K562 (cell line): ENCODE data around the gene ANKRD27. TPM values are rescaled to one million over a fixed set of nuclear protein-coding genes. Genes with fewer than 3 reads are reported as not detected.

Experiments
- E2F4 ChIP-seq: sonication (generic); formaldehyde crosslinking; IDR thresholded peaks from 2 replicates; pipeline ENCODE4 v1.8.0; 2022; ENCODE audit warnings: mild to moderate bottlenecking, low read depth, missing genetic modification reagents
- EWSR1 ChIP-seq: fragments of 450-650 bp; IDR thresholded peaks from 2 replicates; pipeline ENCODE4 v1.6.1; 2018; ENCODE audit warnings: borderline replicate concordance, mild to moderate bottlenecking, low read depth, moderate library complexity; ENCODE audit not compliant: partially characterized antibody
- LEF1 ChIP-seq: fragments of 450-650 bp; IDR thresholded peaks from 2 replicates; pipeline ENCODE4 v1.6.1; 2016; ENCODE audit warnings: mild to moderate bottlenecking
- MAZ ChIP-seq, 2 experiments: fragments of 450-650 bp in 1 of 2; sonication (generic) in 1 of 2; formaldehyde crosslinking; IDR thresholded peaks in 1 of 2; conservative IDR thresholded peaks in 1 of 2; 2 replicates each; pipeline versions ENCODE4 v1.4.0 to v1.5.0; 2020; ENCODE audit warnings: mild to moderate bottlenecking in 1 of 2, missing genetic modification reagents in 1 of 2
- NCOR1 ChIP-seq: fragments of 450-650 bp; IDR thresholded peaks from 2 replicates; pipeline ENCODE4 v1.6.1; 2016; ENCODE audit warnings: mild to moderate bottlenecking, moderate library complexity
- SAP30 ChIP-seq: fragments of 200-600 bp; sonication (generic); IDR thresholded peaks from 2 replicates; pipeline ENCODE4 v1.6.1; 2012; ENCODE audit warnings: borderline replicate concordance, low read depth, mild to moderate bottlenecking, moderate library complexity, low read length, control low read depth, inconsistent platforms; ENCODE audit not compliant: insufficient read depth, poor library complexity, severe bottlenecking
- U2AF1 ChIP-seq: fragments of 200-400 bp; formaldehyde crosslinking; optimal IDR thresholded peaks from 2 replicates; pipeline ENCODE3; 2017; ENCODE audit warnings: mild to moderate bottlenecking, low read depth, low read length, moderate library complexity
- ZKSCAN8 ChIP-seq: fragments of 200-800 bp; sonication (Bioruptor generic); IDR thresholded peaks from 2 replicates; pipeline ENCODE4 v1.6.1; 2016; ENCODE audit warnings: missing genetic modification characterization, missing compliant biosample characterization
- ZNF143 ChIP-seq: sonication (generic); formaldehyde crosslinking; IDR thresholded peaks from 2 replicates; pipeline ENCODE4 v1.9.0; 2022; ENCODE audit warnings: mild to moderate bottlenecking, missing genetic modification reagents
- ZNF449 ChIP-seq: fragments of 250-450 bp; sonication (Bioruptor Pico); IDR thresholded peaks from 2 replicates; pipeline ENCODE4 v1.8.0; 2022; ENCODE audit warnings: moderate library complexity, mild to moderate bottlenecking, inconsistent platforms
- polyA plus RNA-seq, 8 experiments: library from polyadenylated mRNA; depleted of rRNA in 4 of 8; stranded (reverse) in 5 of 8; unstranded in 3 of 8; fragments of >200 nt; fragmentation: Nextera tagmentation in 2 of 8; fragmentation: Illumina TruSeq in 1 of 8; extraction: Ambion mirVana in 2 of 8; extraction: Trizol in 1 of 8; gene quantifications; 2 replicates each; pipeline versions ENCODE4 v1.2.1 to v1.2.3, GENCODE V29; 2011 to 2014; ENCODE audit warnings: inconsistent platforms in 1 of 8, missing spikeins in 1 of 8
- total RNA-seq, 7 experiments: library from RNA; depleted of rRNA in 6 of 7; stranded (reverse); fragments of >200 nt in 6 of 7; fragmentation: Illumina TruSeq in 2 of 7; extraction: Trizol in 2 of 7; gene quantifications; 2 replicates each; pipeline versions ENCODE4 v1.2.1 to v1.2.3, GENCODE V29; 2011 to 2021; ENCODE audit warnings: low replicate concordance in 1 of 7
- TF ChIP-seq, protein P1 (sequence below): sonication (generic); formaldehyde crosslinking; IDR thresholded peaks from 2 replicates; pipeline ENCODE4 v1.8.0; 2022; ENCODE audit warnings: mild to moderate bottlenecking, missing genetic modification reagents
- TF ChIP-seq, protein P2 (sequence below): fragments of 450-650 bp; conservative IDR thresholded peaks from 2 replicates; pipeline ENCODE4 v1.6.1; 2016; ENCODE audit warnings: missing genetic modification characterization, low read depth, mild to moderate bottlenecking, missing compliant biosample characterization, moderate library complexity
- TF ChIP-seq, protein P3 (sequence below): conservative IDR thresholded peaks from 2 replicates; pipeline ENCODE4 v1.6.1; 2011; ENCODE audit warnings: low read depth, mild to moderate bottlenecking, low read length; ENCODE audit not compliant: control insufficient read depth

ANKRD27 gene
- total and polyA plus RNA-seq, 9 of the 15 experiments (the other 6 are each of a cell fraction or from before 2014, with no cell fraction given): 5.3 to 71.3 (median 54.2) TPM

DNA sequence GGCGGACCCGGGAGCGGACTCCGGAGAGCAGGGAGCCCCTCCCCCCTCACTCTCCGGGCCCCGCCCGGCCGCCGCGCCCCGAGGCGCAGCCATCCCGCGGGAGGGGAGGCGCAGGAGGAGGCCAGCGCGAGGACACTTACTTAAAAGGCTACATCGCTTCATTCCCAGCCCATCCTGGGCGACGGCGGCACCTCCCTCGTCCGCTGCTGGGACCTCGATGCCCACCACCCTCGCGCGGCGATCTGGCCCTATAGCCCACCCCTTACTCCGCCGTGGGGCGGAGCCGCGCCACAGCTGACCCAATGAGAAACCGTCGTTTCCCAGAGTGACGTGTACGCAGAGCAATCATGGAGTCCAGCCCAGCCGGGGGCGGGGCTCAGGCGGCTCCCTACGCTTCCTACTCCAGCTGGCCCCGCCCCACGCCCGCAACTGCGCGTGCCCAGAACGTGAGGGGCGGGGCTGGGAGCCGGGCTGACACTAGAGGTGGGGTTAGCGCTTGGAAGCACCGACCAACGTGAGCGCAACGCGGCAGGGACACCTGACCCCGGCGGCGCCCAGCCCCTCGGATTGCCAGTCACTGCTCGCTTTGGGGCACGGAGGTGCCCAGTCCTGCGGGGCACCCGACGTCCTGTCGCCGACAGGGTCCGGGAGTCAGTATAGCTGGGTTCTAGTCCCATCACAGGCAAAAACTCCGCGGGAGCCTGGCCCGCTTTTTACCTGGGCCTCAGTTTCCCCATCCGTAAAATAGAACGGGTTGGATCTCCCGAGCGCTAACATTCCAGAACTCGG, at the start of gene ANKRD27 (continued):
- TF ChIP-seq U2AF1: no peak
- no peak for TF ChIP-seq LEF1
- no peak for TF ChIP-seq ZKSCAN8 (CRISPR knock-in tag)
- TF ChIP-seq, protein P1, sequence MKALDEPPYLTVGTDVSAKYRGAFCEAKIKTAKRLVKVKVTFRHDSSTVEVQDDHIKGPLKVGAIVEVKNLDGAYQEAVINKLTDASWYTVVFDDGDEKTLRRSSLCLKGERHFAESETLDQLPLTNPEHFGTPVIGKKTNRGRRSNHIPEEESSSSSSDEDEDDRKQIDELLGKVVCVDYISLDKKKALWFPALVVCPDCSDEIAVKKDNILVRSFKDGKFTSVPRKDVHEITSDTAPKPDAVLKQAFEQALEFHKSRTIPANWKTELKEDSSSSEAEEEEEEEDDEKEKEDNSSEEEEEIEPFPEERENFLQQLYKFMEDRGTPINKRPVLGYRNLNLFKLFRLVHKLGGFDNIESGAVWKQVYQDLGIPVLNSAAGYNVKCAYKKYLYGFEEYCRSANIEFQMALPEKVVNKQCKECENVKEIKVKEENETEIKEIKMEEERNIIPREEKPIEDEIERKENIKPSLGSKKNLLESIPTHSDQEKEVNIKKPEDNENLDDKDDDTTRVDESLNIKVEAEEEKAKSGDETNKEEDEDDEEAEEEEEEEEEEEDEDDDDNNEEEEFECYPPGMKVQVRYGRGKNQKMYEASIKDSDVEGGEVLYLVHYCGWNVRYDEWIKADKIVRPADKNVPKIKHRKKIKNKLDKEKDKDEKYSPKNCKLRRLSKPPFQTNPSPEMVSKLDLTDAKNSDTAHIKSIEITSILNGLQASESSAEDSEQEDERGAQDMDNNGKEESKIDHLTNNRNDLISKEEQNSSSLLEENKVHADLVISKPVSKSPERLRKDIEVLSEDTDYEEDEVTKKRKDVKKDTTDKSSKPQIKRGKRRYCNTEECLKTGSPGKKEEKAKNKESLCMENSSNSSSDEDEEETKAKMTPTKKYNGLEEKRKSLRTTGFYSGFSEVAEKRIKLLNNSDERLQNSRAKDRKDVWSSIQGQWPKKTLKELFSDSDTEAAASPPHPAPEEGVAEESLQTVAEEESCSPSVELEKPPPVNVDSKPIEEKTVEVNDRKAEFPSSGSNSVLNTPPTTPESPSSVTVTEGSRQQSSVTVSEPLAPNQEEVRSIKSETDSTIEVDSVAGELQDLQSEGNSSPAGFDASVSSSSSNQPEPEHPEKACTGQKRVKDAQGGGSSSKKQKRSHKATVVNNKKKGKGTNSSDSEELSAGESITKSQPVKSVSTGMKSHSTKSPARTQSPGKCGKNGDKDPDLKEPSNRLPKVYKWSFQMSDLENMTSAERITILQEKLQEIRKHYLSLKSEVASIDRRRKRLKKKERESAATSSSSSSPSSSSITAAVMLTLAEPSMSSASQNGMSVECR (CRISPR knock-in tag): peak; percentile 63; the same call in 1 of the 2 replicates
- no peak for TF ChIP-seq ZNF143 (CRISPR knock-in tag)
- TF ChIP-seq, protein P2, sequence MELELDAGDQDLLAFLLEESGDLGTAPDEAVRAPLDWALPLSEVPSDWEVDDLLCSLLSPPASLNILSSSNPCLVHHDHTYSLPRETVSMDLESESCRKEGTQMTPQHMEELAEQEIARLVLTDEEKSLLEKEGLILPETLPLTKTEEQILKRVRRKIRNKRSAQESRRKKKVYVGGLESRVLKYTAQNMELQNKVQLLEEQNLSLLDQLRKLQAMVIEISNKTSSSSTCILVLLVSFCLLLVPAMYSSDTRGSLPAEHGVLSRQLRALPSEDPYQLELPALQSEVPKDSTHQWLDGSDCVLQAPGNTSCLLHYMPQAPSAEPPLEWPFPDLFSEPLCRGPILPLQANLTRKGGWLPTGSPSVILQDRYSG: no peak
- peak; percentile 30 for TF ChIP-seq SAP30
- TF ChIP-seq, protein P3, sequence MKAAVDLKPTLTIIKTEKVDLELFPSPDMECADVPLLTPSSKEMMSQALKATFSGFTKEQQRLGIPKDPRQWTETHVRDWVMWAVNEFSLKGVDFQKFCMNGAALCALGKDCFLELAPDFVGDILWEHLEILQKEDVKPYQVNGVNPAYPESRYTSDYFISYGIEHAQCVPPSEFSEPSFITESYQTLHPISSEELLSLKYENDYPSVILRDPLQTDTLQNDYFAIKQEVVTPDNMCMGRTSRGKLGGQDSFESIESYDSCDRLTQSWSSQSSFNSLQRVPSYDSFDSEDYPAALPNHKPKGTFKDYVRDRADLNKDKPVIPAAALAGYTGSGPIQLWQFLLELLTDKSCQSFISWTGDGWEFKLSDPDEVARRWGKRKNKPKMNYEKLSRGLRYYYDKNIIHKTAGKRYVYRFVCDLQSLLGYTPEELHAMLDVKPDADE: peak; percentile 79; the same call in 1 of the 2 replicates
- no peak for TF ChIP-seq NCOR1
- peak; percentile 73 to 92 for TF ChIP-seq MAZ (CRISPR knock-in tag; conservative IDR thresholded peaks at IDR 0.05 in 1 of 2, IDR thresholded peaks at IDR 0.05 in 1 of 2)
- no peak for TF ChIP-seq E2F4 (CRISPR knock-in tag)
- no peak for TF ChIP-seq EWSR1
- no peak for TF ChIP-seq ZNF449 (CRISPR knock-in tag)
